ENCODE results near the gene GABARAPL1.
"Not testable (repeated sequence)": the region's sequence is repeated elsewhere in the genome, so short reads cannot be mapped to it uniquely, and the experiment has no call there.

The GABARAPL1 gene

GRCh38 chr12:10212739-10213131 is at the start of gene GABARAPL1:
TSS of gene GABARAPL1 (plus strand) at chr12:10212877. CDS start at chr12:10213130, 253 bp downstream.
- peak; percentile 68 for DNase-seq (ENCODE audit: low spot score)

- no peak for DNase-seq (ENCODE audit: low spot score)
These were observed 49.6 kb upstream of the GABARAPL1 start for GRCh38 chr12:10163084-10163483.

- DNase-seq (ENCODE audit: low spot score) = no peak
These were observed 47.3 kb upstream of the GABARAPL1 start for GRCh38 chr12:10165421-10165820.

GRCh38 chr12:10167599-10167998 is 45.1 kb upstream of the GABARAPL1 start:
- no peak for DNase-seq (ENCODE audit: low spot score)

- no peak for DNase-seq (ENCODE audit: low spot score)
These were observed 43.6 kb upstream of the GABARAPL1 start for GRCh38 chr12:10169104-10169503.

GRCh38 chr12:10170216-10170615 is 42.5 kb upstream of the GABARAPL1 start:
- DNase-seq (ENCODE audit: low spot score) = no peak

GRCh38 chr12:10171973-10172728 is 40.5 kb upstream of the GABARAPL1 start, which contains the start of gene OLR1:
TSS of gene OLR1 (minus strand) at chr12:10172132. CDS start at chr12:10172077, 55 bp downstream.
- no peak for DNase-seq (ENCODE audit: low spot score)

- no peak for DNase-seq (ENCODE audit: low spot score)
These were observed 37.6 kb upstream of the GABARAPL1 start for GRCh38 chr12:10174986-10175614.

GRCh38 chr12:10175846-10176636 is 36.6 kb upstream of the GABARAPL1 start:
- DNase-seq (ENCODE audit: low spot score) = no peak

GRCh38 chr12:10178821-10179220 is 33.9 kb upstream of the GABARAPL1 start, which contains the start of gene TMEM52B:
TSS of gene TMEM52B (plus strand) at chr12:10179032. CDS start at chr12:10179575, 543 bp downstream.
- no peak for DNase-seq (ENCODE audit: low spot score)

GRCh38 chr12:10179776-10180181 is 32.9 kb upstream of the GABARAPL1 start:
- no peak for DNase-seq (ENCODE audit: low spot score)

GRCh38 chr12:10182354-10183049 is 30.2 kb upstream of the GABARAPL1 start:
- DNase-seq (ENCODE audit: low spot score) = peak; percentile 19

- no peak for DNase-seq (ENCODE audit: low spot score)
These were observed 28.3 kb upstream of the GABARAPL1 start for GRCh38 chr12:10184261-10184843.

- no peak for DNase-seq (ENCODE audit: low spot score)
These were observed 26.4 kb upstream of the GABARAPL1 start for GRCh38 chr12:10186299-10186698.

- not testable (repeated sequence) for DNase-seq (ENCODE audit: low spot score)
These were observed 25.7 kb upstream of the GABARAPL1 start for GRCh38 chr12:10186958-10187357.

GRCh38 chr12:10189653-10190052 is 23.0 kb upstream of the GABARAPL1 start:
- DNase-seq (ENCODE audit: low spot score) = no peak

- DNase-seq (ENCODE audit: low spot score) = peak; percentile 68
These were observed 21.9 kb upstream of the GABARAPL1 start for GRCh38 chr12:10190558-10191388.

- DNase-seq (ENCODE audit: low spot score) = peak; percentile 11
These were observed 20.8 kb upstream of the GABARAPL1 start for GRCh38 chr12:10191865-10192264.

- no peak for DNase-seq (ENCODE audit: low spot score)
These were observed 18.5 kb upstream of the GABARAPL1 start for GRCh38 chr12:10194160-10194670.

GRCh38 chr12:10196210-10196609 is 16.5 kb upstream of the GABARAPL1 start:
- DNase-seq (ENCODE audit: low spot score) = no peak
